Activated CD4-positive, alpha-beta memory T cell treated with anti-CD3 and anti-CD28 coated beads, Interleukin-2, amount 10 ng/mL, durations not matched to agents 7 days and 5 days (primary cell): ENCODE results near the gene CABCOCO1. TPM values are rescaled to one million over a fixed set of nuclear protein-coding genes. Genes with fewer than 3 reads are reported as not detected.
"Not testable (repeated sequence)": the region's sequence is repeated elsewhere in the genome, so short reads cannot be mapped to it uniquely, and the experiment has no call there.

ENCODE experiments used
- CTCF ChIA-PET: fragments of 350-600 bp; sonication (Branson Sonifier 250); formaldehyde crosslinking; loops from one replicate; lab custom pipeline; 2021; ENCODE audit warnings: antibody characterized with exemption, inconsistent platforms; lab: Charles Lee
- POLR2A ChIA-PET: fragments of 350-600 bp; sonication (Branson Sonifier 250); formaldehyde crosslinking; loops from one replicate; lab custom pipeline; 2021; ENCODE audit warnings: antibody characterized with exemption; lab: Charles Lee
- DNase-seq: peaks from one replicate; pipeline ENCODE4 v3.0.0-alpha.2; 2020
- H3K27ac Mint-ChIP-seq: one replicate; pipeline ENCODE4 v1.8.0; 2021; ENCODE audit warnings: mild to moderate bottlenecking, mixed read lengths
- H3K27me3 Mint-ChIP-seq: one replicate; pipeline ENCODE4 v1.8.0; 2021; ENCODE audit warnings: mixed read lengths
- H3K36me3 Mint-ChIP-seq: one replicate; pipeline ENCODE4 v1.8.0; 2021; ENCODE audit warnings: low read depth, mixed read lengths
- H3K4me1 Mint-ChIP-seq: one replicate; pipeline ENCODE4 v1.8.0; 2021; ENCODE audit warnings: mixed read lengths
- H3K4me3 Mint-ChIP-seq: one replicate; pipeline ENCODE4 v1.8.0; 2021; ENCODE audit warnings: mild to moderate bottlenecking, mixed read lengths
- H3K9me3 Mint-ChIP-seq: one replicate; pipeline ENCODE4 v1.8.0; 2021; ENCODE audit warnings: mixed read lengths
- total RNA-seq, 2 experiments: library from RNA; stranded (reverse); gene quantifications; one replicate each; pipeline ENCODE4 v1.2.3, GENCODE V29; 2021

Gene CABCOCO1
- total RNA-seq, 2 experiments from 2014 or later, result not detected

GRCh38 chr10:61733358-61733940 lies 70.7 kb downstream of the CABCOCO1 start:
- H3K4me3 Mint-ChIP-seq, result no peak overlapping the region
- no peaks in the 10 kb centered on the region for H3K36me3 Mint-ChIP-seq
- DNase-seq, result no peak
- H3K4me1 Mint-ChIP-seq, result no peaks in the 10 kb centered on the region
- no peak overlapping the region for H3K27ac Mint-ChIP-seq
- H3K9me3 Mint-ChIP-seq, result peaks cover 3% of the 10 kb centered on the region
- CTCF ChIA-PET, result interaction anchor here (1.0 to 3.0 kb wide), 7 partner anchors 9 to 914 kb away, joined by 3 to 10 read pairs (median 4); no protein-coding TSS in a partner anchor
- H3K27me3 Mint-ChIP-seq, result peaks cover 68% of the 10 kb centered on the region
- POLR2A ChIA-PET, result no interaction called here

GRCh38 chr10:61735882-61736281 lies 73.2 kb downstream of the CABCOCO1 start:
- CTCF ChIA-PET, result interaction anchor here (1.3 to 3.0 kb wide), 2 partner anchors 99 to 595 kb away, joined by 5 to 10 read pairs; no protein-coding TSS in a partner anchor

GRCh38 chr10:61737455-61737854 lies 74.7 kb downstream of the CABCOCO1 start:
- DNase-seq, H3K9me3 Mint-ChIP-seq, H3K4me3 Mint-ChIP-seq, H3K36me3 Mint-ChIP-seq, H3K27ac Mint-ChIP-seq, H3K4me1 Mint-ChIP-seq, CTCF ChIA-PET, POLR2A ChIA-PET: not testable (repeated sequence)
- H3K27me3 Mint-ChIP-seq, result peaks cover 51% of the 10 kb centered on the region

More at GRCh38 chr10:61735882-61736281, 73.2 kb downstream of the CABCOCO1 start:
- Mint-ChIP-seq H3K4me1 (no peaks in the 10 kb centered on the region), H3K27me3 (peaks cover 53% of the 10 kb centered on the region), H3K4me3 (no peak overlapping the region), H3K27ac (no peak overlapping the region), H3K9me3 (peaks cover 3% of the 10 kb centered on the region), H3K36me3 (no peaks in the 10 kb centered on the region)
- no peak for DNase-seq
- POLR2A ChIA-PET, result no interaction called here

GRCh38 chr10:61742812-61743211 lies 80.1 kb downstream of the CABCOCO1 start:
- no peak overlapping the region for H3K27ac Mint-ChIP-seq
- no peak for DNase-seq
- H3K27me3 Mint-ChIP-seq, result peaks cover 11% of the 10 kb centered on the region
- no peaks in the 10 kb centered on the region for H3K4me1 Mint-ChIP-seq
- CTCF ChIA-PET, result interaction anchor here (1.4 kb wide), 1 partner anchor 10 kb away, joined by 4 read pairs; no protein-coding TSS in a partner anchor
- POLR2A ChIA-PET, result no interaction called here
- no peak overlapping the region for H3K4me3 Mint-ChIP-seq
- peaks cover 3% of the 10 kb centered on the region for H3K36me3 Mint-ChIP-seq
- H3K9me3 Mint-ChIP-seq, result peaks cover 6% of the 10 kb centered on the region

- no peak for DNase-seq
Measured at GRCh38 chr10:61744469-61744868, 81.7 kb downstream of the CABCOCO1 start.

GRCh38 chr10:61746377-61746776 lies 83.6 kb downstream of the CABCOCO1 start:
- ChIA-PET CTCF (interaction anchor here (1.0 to 1.2 kb wide), 2 partner anchors 14 to 154 kb away, joined by 3 to 4 read pairs; no protein-coding TSS in a partner anchor), POLR2A (no interaction called here)
- Mint-ChIP-seq H3K4me1 (peaks cover 9% of the 10 kb centered on the region), H3K4me3 (no peak overlapping the region), H3K27ac (no peak overlapping the region), H3K27me3 (peaks cover 5% of the 10 kb centered on the region), H3K36me3 (peaks cover 3% of the 10 kb centered on the region), H3K9me3 (peaks cover 6% of the 10 kb centered on the region)
- no peak for DNase-seq

More at GRCh38 chr10:61744469-61744868, 81.7 kb downstream of the CABCOCO1 start:
- CTCF ChIA-PET, result interaction anchor here (1.6 kb wide), 1 partner anchor 124 kb away, joined by 4 read pairs; no protein-coding TSS in a partner anchor
- H3K36me3 Mint-ChIP-seq, result peaks cover 3% of the 10 kb centered on the region
- H3K27ac Mint-ChIP-seq, result no peak overlapping the region
- peaks cover 6% of the 10 kb centered on the region for H3K9me3 Mint-ChIP-seq
- POLR2A ChIA-PET, result no interaction called here
- no peaks in the 10 kb centered on the region for H3K4me1 Mint-ChIP-seq
- H3K4me3 Mint-ChIP-seq, result no peak overlapping the region
- peaks cover 7% of the 10 kb centered on the region for H3K27me3 Mint-ChIP-seq

- DNase-seq, result no peak
- Mint-ChIP-seq H3K36me3 (peaks cover 3% of the 10 kb centered on the region), H3K4me1 (peaks cover 18% of the 10 kb centered on the region), H3K27me3 (no peaks in the 10 kb centered on the region), H3K27ac (no peak overlapping the region), H3K4me3 (no peak overlapping the region), H3K9me3 (peaks cover 6% of the 10 kb centered on the region)
- CTCF ChIA-PET, result interaction anchor here (0.7 to 1.9 kb wide), 5 partner anchors 14 to 315 kb away, joined by 3 to 7 read pairs (median 4); no protein-coding TSS in a partner anchor
- POLR2A ChIA-PET, result no interaction called here
Measured at GRCh38 chr10:61747307-61747706, 84.6 kb downstream of the CABCOCO1 start.

- DNase-seq, result no peak
- peaks cover 29% of the 10 kb centered on the region for H3K4me1 Mint-ChIP-seq
- ChIA-PET POLR2A (interaction anchor here (4.7 kb wide), 1 partner anchor 152 kb away, joined by 57 read pairs; the partner anchor contains the start of gene ARID5B), CTCF (interaction anchor here (1.0 to 4.5 kb wide), 5 partner anchors 16 to 496 kb away, joined by 3 to 75 read pairs (median 16); no protein-coding TSS in a partner anchor)
- peaks cover 6% of the 10 kb centered on the region for H3K9me3 Mint-ChIP-seq
- peaks cover 8% of the 10 kb centered on the region for H3K36me3 Mint-ChIP-seq
- H3K27ac Mint-ChIP-seq, result no peak overlapping the region
- H3K4me3 Mint-ChIP-seq, result no peak overlapping the region
- no peaks in the 10 kb centered on the region for H3K27me3 Mint-ChIP-seq
Measured at GRCh38 chr10:61749291-61749690, 86.6 kb downstream of the CABCOCO1 start.

GRCh38 chr10:61750943-61751471 lies 88.3 kb downstream of the CABCOCO1 start:
- POLR2A ChIA-PET, result interaction anchor here (0.6 to 4.7 kb wide), 20 partner anchors 10 to 494 kb away, joined by 3 to 57 read pairs (median 3); partner anchors contain the start of gene ARID5B
- Mint-ChIP-seq H3K27ac (peak overlapping the region; percentile 80), H3K27me3 (no peaks in the 10 kb centered on the region), H3K36me3 (peaks cover 5% of the 10 kb centered on the region), H3K4me3 (no peak overlapping the region), H3K9me3 (no peaks in the 10 kb centered on the region), H3K4me1 (peaks cover 31% of the 10 kb centered on the region)
- peak; percentile 76 for DNase-seq
- CTCF ChIA-PET, result interaction anchor here (0.6 to 4.5 kb wide), 46 partner anchors 8 to 1118 kb away, joined by 3 to 75 read pairs (median 4); partner anchors contain the start of gene ARID5B

- DNase-seq, result no peak
- Mint-ChIP-seq H3K9me3 (no peaks in the 10 kb centered on the region), H3K4me1 (peaks cover 31% of the 10 kb centered on the region), H3K36me3 (peaks cover 5% of the 10 kb centered on the region), H3K27me3 (no peaks in the 10 kb centered on the region), H3K4me3 (no peak overlapping the region), H3K27ac (peak overlapping the region; percentile 89)
- ChIA-PET CTCF (interaction anchor here (0.6 to 4.5 kb wide), 30 partner anchors 8 to 683 kb away, joined by 3 to 75 read pairs (median 4); partner anchors contain the start of gene ARID5B), POLR2A (interaction anchor here (0.6 to 4.7 kb wide), 17 partner anchors 10 to 492 kb away, joined by 3 to 57 read pairs (median 4); partner anchors contain the start of gene ARID5B)
Measured at GRCh38 chr10:61751599-61751998, 88.9 kb downstream of the CABCOCO1 start.

- Mint-ChIP-seq H3K27me3 (no peaks in the 10 kb centered on the region), H3K36me3 (peaks cover 5% of the 10 kb centered on the region), H3K4me3 (no peak overlapping the region), H3K9me3 (no peaks in the 10 kb centered on the region), H3K4me1 (peaks cover 31% of the 10 kb centered on the region), H3K27ac (peak overlapping the region; percentile 89)
- ChIA-PET POLR2A (interaction anchor here (0.6 to 4.7 kb wide), 14 partner anchors 9 to 330 kb away, joined by 3 to 57 read pairs (median 5); partner anchors contain the start of gene ARID5B), CTCF (interaction anchor here (0.7 to 4.5 kb wide), 14 partner anchors 10 to 517 kb away, joined by 3 to 75 read pairs (median 6); no protein-coding TSS in a partner anchor)
- DNase-seq, result peak; percentile 18
Measured at GRCh38 chr10:61752111-61753011, 89.6 kb downstream of the CABCOCO1 start.

GRCh38 chr10:61753453-61753852 lies 90.7 kb downstream of the CABCOCO1 start:
- no peak overlapping the region for H3K4me3 Mint-ChIP-seq
- H3K27me3 Mint-ChIP-seq, result no peaks in the 10 kb centered on the region
- H3K36me3 Mint-ChIP-seq, result peaks cover 5% of the 10 kb centered on the region
- H3K27ac Mint-ChIP-seq, result no peak overlapping the region
- DNase-seq, result no peak
- H3K4me1 Mint-ChIP-seq, result peaks cover 31% of the 10 kb centered on the region
- ChIA-PET CTCF (interaction anchor here (1.5 to 4.5 kb wide), 2 partner anchors 12 to 81 kb away, joined by 3 to 75 read pairs; no protein-coding TSS in a partner anchor), POLR2A (interaction anchor here (1.2 to 4.7 kb wide), 5 partner anchors 8 to 148 kb away, joined by 5 to 57 read pairs (median 6); partner anchors contain the start of gene ARID5B)
- no peaks in the 10 kb centered on the region for H3K9me3 Mint-ChIP-seq
